HEK293 (cell line): ENCODE measurements around the gene SH3BP1.

Experiments
- GFI1B ChIP-seq: fragments of 450-650 bp; formaldehyde crosslinking; IDR thresholded peaks from 2 replicates; pipeline ENCODE4 v1.5.1; 2016; ENCODE audit warnings: missing biosample characterization, missing genetic modification characterization
- KLF1 ChIP-seq: fragments of 450-650 bp; formaldehyde crosslinking; IDR thresholded peaks from 2 replicates; pipeline ENCODE4 v1.5.1; 2016; ENCODE audit warnings: missing biosample characterization, missing genetic modification characterization
- KLF17 ChIP-seq: fragments of 450-650 bp; formaldehyde crosslinking; IDR thresholded peaks from 2 replicates; pipeline ENCODE4 v1.5.1; 2016; ENCODE audit warnings: missing biosample characterization, missing genetic modification characterization
- MEIS1 ChIP-seq: sonication (generic); formaldehyde crosslinking; IDR thresholded peaks from 2 replicates; pipeline ENCODE4 v1.8.1; 2022; ENCODE audit warnings: missing genetic modification reagents, mild to moderate bottlenecking, borderline replicate concordance
- OVOL3 ChIP-seq: fragments of 450-650 bp; formaldehyde crosslinking; IDR thresholded peaks from 2 replicates; pipeline ENCODE4 v1.5.1; 2016; ENCODE audit warnings: missing biosample characterization, missing genetic modification characterization
- SCRT1 ChIP-seq: fragments of 450-650 bp; formaldehyde crosslinking; IDR thresholded peaks from 2 replicates; pipeline ENCODE4 v1.5.1; 2016; ENCODE audit warnings: missing biosample characterization, missing genetic modification characterization, borderline replicate concordance
- SP3 ChIP-seq: fragments of 450-650 bp; formaldehyde crosslinking; IDR thresholded peaks from 2 replicates; pipeline ENCODE4 v1.5.1; 2016; ENCODE audit warnings: missing biosample characterization, missing genetic modification characterization
- ZBTB1 ChIP-seq: fragments of 450-650 bp; formaldehyde crosslinking; IDR thresholded peaks from 2 replicates; pipeline ENCODE4 v1.5.1; 2016; ENCODE audit warnings: missing biosample characterization, missing genetic modification characterization
- ZBTB48 ChIP-seq: fragments of 450-650 bp; formaldehyde crosslinking; IDR thresholded peaks from 2 replicates; pipeline ENCODE4 v1.5.1; 2016; ENCODE audit warnings: missing biosample characterization, missing genetic modification characterization
- ZFHX2 ChIP-seq: fragments of 450-650 bp; formaldehyde crosslinking; conservative IDR thresholded peaks from 2 replicates; pipeline ENCODE4 v1.5.1; 2016; ENCODE audit warnings: missing biosample characterization, missing genetic modification characterization
- ZNF10 ChIP-seq: fragments of 450-650 bp; formaldehyde crosslinking; IDR thresholded peaks from 2 replicates; pipeline ENCODE4 v1.5.1; 2017; ENCODE audit warnings: missing biosample characterization, missing genetic modification characterization
- ZNF112 ChIP-seq: fragments of 450-650 bp; formaldehyde crosslinking; IDR thresholded peaks from 2 replicates; pipeline ENCODE4 v1.5.0; 2017; ENCODE audit warnings: missing biosample characterization, missing genetic modification characterization
- ZNF121 ChIP-seq: fragments of 450-650 bp; formaldehyde crosslinking; IDR thresholded peaks from 2 replicates; pipeline ENCODE4 v1.5.1; 2016; ENCODE audit warnings: missing biosample characterization, missing genetic modification characterization
- ZNF2 ChIP-seq: fragments of 450-650 bp; formaldehyde crosslinking; IDR thresholded peaks from 2 replicates; pipeline ENCODE4 v1.5.1; 2016; ENCODE audit warnings: missing biosample characterization, missing genetic modification characterization
- ZNF239 ChIP-seq: fragments of 450-650 bp; formaldehyde crosslinking; IDR thresholded peaks from 2 replicates; pipeline ENCODE4 v1.5.1; 2016; ENCODE audit warnings: missing biosample characterization, missing genetic modification characterization
- ZNF292 ChIP-seq: fragments of 450-650 bp; formaldehyde crosslinking; IDR thresholded peaks from 2 replicates; pipeline ENCODE4 v1.5.1; 2016; ENCODE audit warnings: low read depth, missing biosample characterization, missing genetic modification characterization, borderline replicate concordance
- ZNF391 ChIP-seq: fragments of 450-650 bp; formaldehyde crosslinking; IDR thresholded peaks from 2 replicates; pipeline ENCODE4 v1.5.1; 2016; ENCODE audit warnings: low read depth, missing biosample characterization, missing genetic modification characterization, borderline replicate concordance
- ZNF48 ChIP-seq: fragments of 450-650 bp; formaldehyde crosslinking; IDR thresholded peaks from 2 replicates; pipeline ENCODE4 v1.5.1; 2016; ENCODE audit warnings: missing biosample characterization, missing genetic modification characterization
- ZNF501 ChIP-seq: fragments of 450-650 bp; formaldehyde crosslinking; IDR thresholded peaks from 2 replicates; pipeline ENCODE4 v1.5.1; 2016; ENCODE audit warnings: missing biosample characterization, missing genetic modification characterization
- ZNF521 ChIP-seq: fragments of 450-650 bp; formaldehyde crosslinking; IDR thresholded peaks from 2 replicates; pipeline ENCODE4 v1.5.1; 2017; ENCODE audit warnings: missing biosample characterization, mild to moderate bottlenecking, missing genetic modification characterization
- ZNF549 ChIP-seq: fragments of 450-650 bp; IDR thresholded peaks from 2 replicates; pipeline ENCODE4 v1.5.1; 2018; ENCODE audit warnings: missing biosample characterization, missing genetic modification characterization, mild to moderate bottlenecking, inconsistent platforms, moderate library complexity
- ZNF555 ChIP-seq: fragments of 450-650 bp; formaldehyde crosslinking; conservative IDR thresholded peaks from 2 replicates; pipeline ENCODE4 v1.5.1; 2017; ENCODE audit warnings: missing biosample characterization, mild to moderate bottlenecking, missing genetic modification characterization, inconsistent platforms
- ZNF585B ChIP-seq: fragments of 450-650 bp; formaldehyde crosslinking; IDR thresholded peaks from 2 replicates; pipeline ENCODE4 v1.5.1; 2016; ENCODE audit warnings: missing biosample characterization, missing genetic modification characterization
- ZNF654 ChIP-seq: fragments of 450-650 bp; formaldehyde crosslinking; IDR thresholded peaks from 2 replicates; pipeline ENCODE4 v1.5.1; 2016; ENCODE audit warnings: low read depth, missing biosample characterization, missing genetic modification characterization
- ZNF660 ChIP-seq: fragments of 450-650 bp; IDR thresholded peaks from 2 replicates; pipeline ENCODE4 v1.5.1; 2018; ENCODE audit warnings: missing biosample characterization, mild to moderate bottlenecking, missing genetic modification characterization
- ZNF837 ChIP-seq: fragments of 450-650 bp; formaldehyde crosslinking; IDR thresholded peaks from 2 replicates; pipeline ENCODE4 v1.5.1; 2016; ENCODE audit warnings: missing biosample characterization, missing genetic modification characterization
- ZSCAN4 ChIP-seq: fragments of 450-650 bp; formaldehyde crosslinking; IDR thresholded peaks from 2 replicates; pipeline ENCODE4 v1.5.1; 2017; ENCODE audit warnings: missing biosample characterization, missing genetic modification characterization
- TF ChIP-seq, protein P1 (sequence below): fragments of 450-650 bp; formaldehyde crosslinking; IDR thresholded peaks from 2 replicates; pipeline ENCODE4 v1.5.1; 2016; ENCODE audit warnings: missing biosample characterization, missing genetic modification characterization

Gene SH3BP1

GRCh38 chr22:37643225-37643847 lies 3.9 kb downstream of the SH3BP1 start (continued):
- TF ChIP-seq ZSCAN4 (tag by site-specific recombination) (peak; percentile 28; the same call in 1 of the 2 replicates), ZBTB1 (tag by site-specific recombination) (no peak), SP3 (no peak), ZNF501 (no peak), ZNF2 (tag by site-specific recombination) (no peak), ZNF292 (tag by site-specific recombination) (no peak), KLF1 (tag by site-specific recombination) (peak; percentile 59; the same call in 1 of the 2 replicates), ZNF555 (tag by site-specific recombination) (no peak), ZNF112 (tag by site-specific recombination) (no peak), GFI1B (tag by site-specific recombination) (no peak), ZNF391 (tag by site-specific recombination) (no peak), ZNF654 (tag by site-specific recombination) (peak; percentile 31), ZNF48 (tag by site-specific recombination) (no peak), ZNF521 (tag by site-specific recombination) (no peak), MEIS1 (CRISPR knock-in tag) (no peak), OVOL3 (no peak), ZFHX2 (tag by site-specific recombination) (no peak), SCRT1 (no peak), ZNF121 (tag by site-specific recombination) (peak; percentile 96), ZNF239 (tag by site-specific recombination) (no peak), ZNF660 (no peak), ZNF837 (tag by site-specific recombination) (no peak), ZNF585B (tag by site-specific recombination) (no peak), ZBTB48 (peak; percentile 35; the same call in 1 of the 2 replicates), KLF17 (peak; percentile 69; the same call in 1 of the 2 replicates), ZNF549 (tag by site-specific recombination) (no peak), ZNF10 (tag by site-specific recombination) (no peak)
- TF ChIP-seq, protein P1, sequence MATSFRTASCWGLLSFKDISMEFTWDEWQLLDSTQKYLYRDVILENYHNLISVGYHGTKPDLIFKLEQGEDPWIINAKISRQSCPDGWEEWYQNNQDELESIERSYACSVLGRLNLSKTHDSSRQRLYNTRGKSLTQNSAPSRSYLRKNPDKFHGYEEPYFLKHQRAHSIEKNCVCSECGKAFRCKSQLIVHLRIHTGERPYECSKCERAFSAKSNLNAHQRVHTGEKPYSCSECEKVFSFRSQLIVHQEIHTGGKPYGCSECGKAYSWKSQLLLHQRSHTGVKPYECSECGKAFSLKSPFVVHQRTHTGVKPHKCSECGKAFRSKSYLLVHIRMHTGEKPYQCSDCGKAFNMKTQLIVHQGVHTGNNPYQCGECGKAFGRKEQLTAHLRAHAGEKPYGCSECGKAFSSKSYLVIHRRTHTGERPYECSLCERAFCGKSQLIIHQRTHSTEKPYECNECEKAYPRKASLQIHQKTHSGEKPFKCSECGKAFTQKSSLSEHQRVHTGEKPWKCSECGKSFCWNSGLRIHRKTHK (tag by site-specific recombination), result no peak
- TF ChIP-seq, all 188 proteins: peak for 10
